Keratinocyte (primary cell): ENCODE results near the gene COASY. TPM values are rescaled to one million over a fixed set of nuclear protein-coding genes. Genes with fewer than 3 reads are reported as not detected.

Experiments
- DNase-seq: peaks from one replicate; pipeline ENCODE4 v3.0.0-alpha.2; 2011; ENCODE audit warnings: low read depth, missing footprints, low spot score
- FAIRE-seq: peaks from 2 replicates; lab custom pipeline; 2011; peaks lifted over from hg19 to GRCh38; lab: Jason Lieb, UNC
- H2AFZ ChIP-seq: 2 replicates; pipeline ENCODE4 v1.6.0; 2012; ENCODE audit warnings: low read length, control low read depth, inconsistent platforms; ENCODE audit not compliant: control insufficient read depth
- H3K27ac ChIP-seq: 2 replicates; pipeline ENCODE4 v1.5.1; 2011; ENCODE audit warnings: low read length; ENCODE audit not compliant: control insufficient read depth, insufficient read depth
- H3K27me3 ChIP-seq: 3 replicates; pipeline ENCODE4 v1.6.0; 2011; ENCODE audit warnings: low read length; ENCODE audit not compliant: control insufficient read depth, insufficient read depth; ENCODE audit errors: extremely low read depth
- H3K36me3 ChIP-seq, 2 experiments: 2 replicates in 1 of 2; 3 replicates in 1 of 2; pipeline ENCODE4 v1.5.1; 2011; ENCODE audit warnings: low read length in 2 of 2, mild to moderate bottlenecking in 1 of 2; ENCODE audit not compliant: control insufficient read depth in 2 of 2, insufficient read depth in 2 of 2; ENCODE audit errors: extremely low read depth in 1 of 2
- H3K4me1 ChIP-seq: 3 replicates; pipeline ENCODE4 v1.5.1; 2011; ENCODE audit warnings: low read length; ENCODE audit not compliant: control insufficient read depth, insufficient read depth; ENCODE audit errors: extremely low read depth
- H3K4me2 ChIP-seq: 3 replicates; pipeline ENCODE4 v1.6.0; 2011; ENCODE audit warnings: low read depth, low read length; ENCODE audit not compliant: control insufficient read depth, insufficient read depth; ENCODE audit errors: extremely low read depth
- H3K4me3 ChIP-seq, 3 experiments: fragments of 200-600 bp in 1 of 3; sonication (generic) in 1 of 3; 2 replicates in 2 of 3; 3 replicates in 1 of 3; pipeline ENCODE4 v1.5.1; 2011 to 2016; ENCODE audit warnings: low read length in 3 of 3, mild to moderate bottlenecking in 3 of 3, control low read depth in 2 of 3, inconsistent platforms in 1 of 3, low read depth in 1 of 3, mixed read lengths in 1 of 3, mixed run types in 1 of 3, moderate library complexity in 1 of 3; ENCODE audit not compliant: control insufficient read depth in 2 of 3, insufficient read depth in 2 of 3; ENCODE audit errors: extremely low read depth in 1 of 3
- H3K79me2 ChIP-seq: 2 replicates; pipeline ENCODE4 v1.6.0; 2012; ENCODE audit warnings: low read length; ENCODE audit not compliant: control insufficient read depth, insufficient read depth
- H3K9ac ChIP-seq: 3 replicates; pipeline ENCODE4 v1.6.0; 2011; ENCODE audit warnings: low read length; ENCODE audit not compliant: control insufficient read depth, insufficient read depth; ENCODE audit errors: extremely low read depth
- H3K9me1 ChIP-seq: 3 replicates; pipeline ENCODE4 v1.6.0; 2011; ENCODE audit warnings: low read length; ENCODE audit not compliant: control insufficient read depth, insufficient read depth; ENCODE audit errors: extremely low read depth
- H3K9me3 ChIP-seq: 2 replicates; pipeline ENCODE4 v1.5.1; 2012; ENCODE audit warnings: low read depth, low read length; ENCODE audit not compliant: control insufficient read depth
- H4K20me1 ChIP-seq: 3 replicates; pipeline ENCODE4 v1.6.0; 2011; ENCODE audit warnings: low read length; ENCODE audit not compliant: control insufficient read depth, insufficient read depth; ENCODE audit errors: extremely low read depth
- EZH2 ChIP-seq: IDR thresholded peaks from one replicate; pipeline ENCODE4 v1.6.1; 2012; ENCODE audit warnings: inconsistent platforms, mild to moderate bottlenecking, low read length, moderate library complexity
- dilution Hi-C: fragments of 300-500 bp; cut with MboI; formaldehyde crosslinking; loops from one replicate; pipeline ENCODE4 v1.7.0; 2020; ENCODE audit warnings: low sequenced_read_pairs; ENCODE audit not compliant: extremely low pct_ligation_motif_present
- polyA plus RNA-seq, 5 experiments: library from polyadenylated mRNA; depleted of rRNA in 3 of 5; stranded (reverse) in 3 of 5; stranded (forward) in 1 of 5; unstranded in 1 of 5; fragments of >200 nt; gene quantifications; 1 replicate in 1 of 5; 2 replicates in 3 of 5; 3 replicates in 1 of 5; pipeline versions ENCODE4 v1.2.1 to v1.2.3, GENCODE V29; 2011 to 2012; ENCODE audit warnings: missing spikeins in 2 of 5, low read depth in 1 of 5, low replicate concordance in 1 of 5
- TF ChIP-seq, protein P1 (sequence below), 3 experiments: IDR thresholded peaks in 1 of 3; conservative IDR thresholded peaks in 1 of 3; optimal IDR thresholded peaks in 1 of 3; 2 replicates in 2 of 3; 3 replicates in 1 of 3; pipeline versions ENCODE3 to v1.5.1; 2011; ENCODE audit warnings: low read length in 3 of 3, mild to moderate bottlenecking in 3 of 3, moderate library complexity in 2 of 3, control low read depth in 1 of 3, inconsistent platforms in 1 of 3; ENCODE audit not compliant: insufficient read depth in 2 of 3; ENCODE audit errors: extremely low read depth in 1 of 3

The COASY gene
- polyA plus RNA-seq, 1 donor (not counting 4 experiments of a cell fraction or from before 2014, with no cell fraction given) = 26.2 TPM

DNA sequence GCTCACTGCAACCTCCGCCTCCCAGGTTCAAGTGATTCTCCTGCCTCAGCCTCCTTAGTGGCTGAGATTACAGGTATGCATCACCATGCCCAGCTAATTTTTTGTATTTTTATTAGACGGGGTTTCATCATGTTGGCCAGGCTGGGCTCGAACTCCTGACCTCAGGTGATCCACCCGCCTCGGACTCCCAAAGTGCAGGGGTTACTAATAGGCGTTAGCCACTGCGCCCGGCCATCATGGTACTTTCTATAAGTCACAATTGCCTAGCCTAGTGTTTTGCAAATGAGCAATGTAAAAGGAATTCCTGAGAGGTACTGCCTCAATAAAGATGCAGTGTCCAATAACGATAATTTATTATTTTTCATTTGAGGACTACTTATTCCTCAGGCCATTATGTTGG, 29.5 kb downstream of the COASY start:
- H3K36me3 ChIP-seq = peaks cover 8 to 10% of the 10 kb centered on the region in 2 experiments
- TF ChIP-seq, protein P1, sequence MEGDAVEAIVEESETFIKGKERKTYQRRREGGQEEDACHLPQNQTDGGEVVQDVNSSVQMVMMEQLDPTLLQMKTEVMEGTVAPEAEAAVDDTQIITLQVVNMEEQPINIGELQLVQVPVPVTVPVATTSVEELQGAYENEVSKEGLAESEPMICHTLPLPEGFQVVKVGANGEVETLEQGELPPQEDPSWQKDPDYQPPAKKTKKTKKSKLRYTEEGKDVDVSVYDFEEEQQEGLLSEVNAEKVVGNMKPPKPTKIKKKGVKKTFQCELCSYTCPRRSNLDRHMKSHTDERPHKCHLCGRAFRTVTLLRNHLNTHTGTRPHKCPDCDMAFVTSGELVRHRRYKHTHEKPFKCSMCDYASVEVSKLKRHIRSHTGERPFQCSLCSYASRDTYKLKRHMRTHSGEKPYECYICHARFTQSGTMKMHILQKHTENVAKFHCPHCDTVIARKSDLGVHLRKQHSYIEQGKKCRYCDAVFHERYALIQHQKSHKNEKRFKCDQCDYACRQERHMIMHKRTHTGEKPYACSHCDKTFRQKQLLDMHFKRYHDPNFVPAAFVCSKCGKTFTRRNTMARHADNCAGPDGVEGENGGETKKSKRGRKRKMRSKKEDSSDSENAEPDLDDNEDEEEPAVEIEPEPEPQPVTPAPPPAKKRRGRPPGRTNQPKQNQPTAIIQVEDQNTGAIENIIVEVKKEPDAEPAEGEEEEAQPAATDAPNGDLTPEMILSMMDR (optimal IDR thresholded peaks at IDR 0.05 in 1 of 3, IDR thresholded peaks at IDR 0.05 in 1 of 3, conservative IDR thresholded peaks at IDR 0.05 in 1 of 3; ENCODE audit: extremely low read depth in 1 of 3, insufficient read depth in 2 of 3, low read length in 3 of 3) = no peak
- no peak for TF ChIP-seq EZH2
- FAIRE-seq (no peak), DNase-seq (no peak)
- H3K4me3 ChIP-seq = no peak overlapping the region
- H3K79me2 ChIP-seq = peaks cover 2% of the 10 kb centered on the region
- H3K9ac ChIP-seq = no peak overlapping the region
- H3K9me1 ChIP-seq = no peaks in the 10 kb centered on the region
- H3K4me2 ChIP-seq = no peak overlapping the region
- H4K20me1 ChIP-seq = no peaks in the 10 kb centered on the region
- H2AFZ ChIP-seq = no peak overlapping the region
- no peaks in the 10 kb centered on the region for H3K27me3 ChIP-seq
- H3K9me3 ChIP-seq = no peaks in the 10 kb centered on the region
- dilution Hi-C loops = no loop called here
- peaks cover 19% of the 10 kb centered on the region for H3K4me1 ChIP-seq
- H3K27ac ChIP-seq = no peak overlapping the region

DNA sequence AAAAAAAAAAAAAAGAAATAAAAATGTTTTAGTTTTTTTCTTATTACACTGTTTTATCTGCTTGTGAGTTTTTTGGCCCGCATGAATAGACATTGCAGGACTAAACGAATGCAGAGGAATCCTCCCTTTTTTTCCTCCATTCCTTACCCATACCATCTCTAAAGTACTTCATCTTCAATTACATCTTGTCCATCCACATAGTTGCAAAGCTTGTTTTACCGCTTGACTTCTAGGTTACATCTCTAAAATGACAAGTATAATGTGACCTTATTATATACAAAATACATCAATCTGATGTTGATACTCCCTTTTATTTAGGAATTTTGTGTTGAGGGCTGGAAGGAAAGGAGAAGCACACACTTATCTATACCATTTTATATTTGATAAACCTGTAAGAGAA, 34.4 kb downstream of the COASY start:
- no peaks in the 10 kb centered on the region for H3K27me3 ChIP-seq
- H3K36me3 ChIP-seq = peaks cover 0 to 5% of the 10 kb centered on the region in 2 experiments
- no peak overlapping the region for H2AFZ ChIP-seq
- dilution Hi-C loops = no loop called here
- H3K9me1 ChIP-seq = no peaks in the 10 kb centered on the region
- no peaks in the 10 kb centered on the region for H3K4me1 ChIP-seq
- H3K4me2 ChIP-seq = no peak overlapping the region
- H3K9ac ChIP-seq = no peak overlapping the region
- H3K9me3 ChIP-seq = no peaks in the 10 kb centered on the region
- no peak overlapping the region for H3K27ac ChIP-seq
- DNase-seq (no peak), FAIRE-seq (no peak)
- H3K79me2 ChIP-seq = peaks cover 21% of the 10 kb centered on the region
- no peak for TF ChIP-seq EZH2
- TF ChIP-seq, protein P1 (optimal IDR thresholded peaks at IDR 0.05 in 1 of 3, IDR thresholded peaks at IDR 0.05 in 1 of 3, conservative IDR thresholded peaks at IDR 0.05 in 1 of 3; ENCODE audit: extremely low read depth in 1 of 3, insufficient read depth in 2 of 3, low read length in 3 of 3) = no peak
- H4K20me1 ChIP-seq = no peaks in the 10 kb centered on the region
- no peak overlapping the region for H3K4me3 ChIP-seq
